IPS-11a (cell line): ENCODE results near the gene AGPAT2.

Experiments used
- H3K4me3 ChIP-seq: one replicate; pipeline ENCODE4 v1.5.1; 2013; ENCODE audit warnings: low read depth, low read length, control low read depth

The AGPAT2 gene

GRCh38 chr9:136673975-136674785 is 13.1 kb downstream of the AGPAT2 start:
- no peak overlapping the region for H3K4me3 ChIP-seq

- no peak overlapping the region for H3K4me3 ChIP-seq
Measured at GRCh38 chr9:136673088-136673974, 13.9 kb downstream of the AGPAT2 start.

GRCh38 chr9:136672431-136673087 is 14.7 kb downstream of the AGPAT2 start:
- H3K4me3 ChIP-seq = no peak overlapping the region

GRCh38 chr9:136671646-136672430 is 15.4 kb downstream of the AGPAT2 start:
- H3K4me3 ChIP-seq = no peak overlapping the region

- H3K4me3 ChIP-seq = no peak overlapping the region
Measured at GRCh38 chr9:136671254-136671614, 16.0 kb downstream of the AGPAT2 start.

GRCh38 chr9:136670576-136671253 is 16.5 kb downstream of the AGPAT2 start:
- H3K4me3 ChIP-seq = no peak overlapping the region

- no peak overlapping the region for H3K4me3 ChIP-seq
Measured at GRCh38 chr9:136669791-136670464, 17.3 kb downstream of the AGPAT2 start.

DNA sequence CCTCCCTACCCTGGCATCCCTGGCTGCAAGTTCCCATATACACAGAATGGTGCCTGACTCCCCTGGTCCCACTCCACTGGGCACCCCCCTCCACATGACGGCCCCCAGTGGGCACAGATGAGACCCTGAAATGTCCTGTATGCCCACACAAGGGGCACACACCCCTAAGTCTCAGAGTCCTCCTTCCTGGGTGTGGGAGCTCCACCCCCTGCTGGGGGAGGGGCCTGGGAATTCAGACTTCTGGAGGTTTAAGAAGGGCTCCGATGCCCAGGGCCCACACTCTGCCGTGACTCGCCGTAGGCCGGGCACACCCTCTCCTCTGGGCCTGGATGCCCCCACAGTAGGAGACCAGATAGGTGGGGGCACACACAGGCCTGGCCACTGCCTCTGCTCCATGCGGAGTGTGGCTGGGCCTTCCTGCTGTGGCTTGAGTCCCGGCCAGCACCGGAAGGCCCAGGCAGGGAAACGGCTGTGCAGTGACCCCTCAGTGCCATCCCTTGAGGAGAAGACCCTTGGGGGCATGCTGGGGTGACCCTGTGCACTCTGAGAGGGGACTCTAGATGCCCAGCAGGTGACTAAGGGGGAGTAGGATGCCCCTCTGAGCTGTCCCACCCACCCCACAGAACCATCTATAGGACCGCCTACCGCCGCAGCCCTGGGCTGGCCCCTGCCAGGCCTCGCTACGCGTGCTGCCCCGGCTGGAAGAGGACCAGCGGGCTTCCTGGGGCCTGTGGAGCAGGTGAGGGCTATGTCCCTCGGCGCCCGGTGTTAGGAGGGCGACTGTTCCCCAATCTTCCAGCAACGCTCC is 18.1 kb downstream of the AGPAT2 start:
- H3K4me3 ChIP-seq = no peak overlapping the region

GRCh38 chr9:136667940-136668760 is 19.1 kb downstream of the AGPAT2 start:
- H3K4me3 ChIP-seq = no peak overlapping the region

DNA sequence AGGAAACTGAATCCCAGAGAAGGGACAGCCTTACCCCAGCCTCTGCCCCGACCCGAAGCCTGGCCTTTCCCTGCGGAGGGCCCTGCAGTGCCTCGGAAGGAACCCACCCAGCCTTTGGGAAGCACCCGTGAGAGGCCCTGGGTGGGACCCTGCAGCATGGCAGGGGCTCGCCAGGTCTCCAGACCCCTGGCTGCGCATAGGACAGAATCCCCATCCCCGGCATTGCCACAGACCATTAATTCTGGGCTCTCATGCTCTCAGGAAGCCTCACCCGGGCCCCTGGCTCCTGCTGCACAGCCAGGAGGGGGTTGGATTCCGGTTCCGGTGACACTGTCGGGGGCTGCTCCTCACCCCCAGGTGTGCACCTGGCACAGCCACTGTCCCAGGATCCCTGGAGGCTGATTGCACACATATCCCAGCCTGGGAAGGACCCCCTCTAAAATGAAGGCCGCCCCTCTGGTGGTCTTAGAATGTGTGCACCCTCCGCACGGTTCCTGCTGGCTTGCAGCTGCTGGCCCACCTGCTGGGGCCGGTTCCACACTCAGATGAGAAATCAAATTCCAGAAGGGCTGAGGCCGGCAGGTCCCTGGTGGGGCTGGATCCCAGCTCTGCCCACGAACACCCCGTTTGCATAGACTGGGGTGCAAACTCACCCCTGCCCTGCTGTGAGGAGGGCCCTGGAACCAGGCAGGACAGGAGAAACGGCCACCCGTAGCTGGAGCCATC is 19.9 kb downstream of the AGPAT2 start:
- no peak overlapping the region for H3K4me3 ChIP-seq

GRCh38 chr9:136666372-136667213 is 20.7 kb downstream of the AGPAT2 start:
- H3K4me3 ChIP-seq = peak overlapping the region; percentile 8

DNA sequence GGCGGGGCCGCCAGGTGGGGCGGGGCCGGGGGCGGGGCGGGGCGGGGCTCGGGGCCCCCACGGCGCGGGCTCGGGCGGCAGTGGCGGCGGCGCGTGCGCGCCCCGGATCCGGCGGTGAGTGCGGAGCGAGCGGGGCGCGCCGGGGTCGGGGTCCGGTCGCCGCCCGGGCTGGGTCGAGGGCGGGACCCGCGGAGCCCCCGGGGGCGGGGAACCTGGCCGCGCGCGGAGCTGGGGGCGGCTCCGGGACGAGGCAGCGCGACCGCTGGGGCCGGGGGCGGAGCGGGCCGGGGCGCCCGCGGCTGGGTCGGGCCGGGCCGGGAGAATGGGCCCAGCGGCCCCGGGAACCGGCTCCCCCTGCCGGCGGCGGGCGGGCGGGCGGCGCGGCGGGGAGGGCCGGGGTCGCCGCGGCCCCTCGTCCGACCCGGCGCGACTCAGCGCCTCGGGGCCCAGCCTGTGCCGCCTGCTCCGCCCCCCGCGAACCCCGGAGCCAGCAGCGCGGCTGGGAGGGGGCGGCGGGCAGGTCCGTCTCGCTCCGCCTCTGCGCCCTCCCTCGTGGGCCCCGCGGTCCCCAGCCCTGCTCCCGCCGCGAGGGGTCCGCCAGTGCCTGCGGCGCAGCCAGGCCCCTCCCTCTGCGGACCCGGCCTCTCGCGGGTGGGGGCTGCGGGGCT is 21.4 kb downstream of the AGPAT2 start:
- peak overlapping the region; percentile 33 for H3K4me3 ChIP-seq

DNA sequence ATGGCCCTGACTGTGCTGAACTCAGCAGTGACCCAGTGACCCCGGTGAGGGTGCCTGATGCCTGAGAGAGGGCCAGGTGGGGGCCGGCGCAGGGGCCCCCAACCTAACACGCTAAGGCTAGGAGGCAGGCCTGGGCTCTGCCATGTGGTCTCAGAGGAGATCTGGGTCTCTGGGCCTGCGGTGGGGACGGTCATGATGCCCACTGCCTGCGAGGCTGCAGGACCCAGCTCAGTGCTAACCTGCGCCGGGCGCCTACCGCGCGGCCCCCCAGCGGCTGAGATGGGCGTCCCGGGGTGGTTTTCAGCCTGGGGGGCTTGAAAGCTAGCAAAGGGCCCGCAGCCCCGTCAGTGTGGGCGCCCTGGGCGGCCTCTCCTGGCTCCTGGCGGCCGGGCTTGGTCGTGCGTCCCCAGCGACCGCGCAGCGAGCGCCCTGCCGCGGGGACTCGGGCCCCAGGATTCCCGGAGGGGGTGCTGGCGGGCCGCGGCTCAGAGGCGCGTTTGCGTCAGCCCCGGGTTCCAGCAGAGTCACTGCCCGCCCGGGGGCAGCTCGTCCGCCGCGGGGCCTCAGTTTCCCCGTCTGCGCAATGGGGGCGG is 22.1 kb downstream of the AGPAT2 start:
- H3K4me3 ChIP-seq = peak overlapping the region; percentile 27

DNA sequence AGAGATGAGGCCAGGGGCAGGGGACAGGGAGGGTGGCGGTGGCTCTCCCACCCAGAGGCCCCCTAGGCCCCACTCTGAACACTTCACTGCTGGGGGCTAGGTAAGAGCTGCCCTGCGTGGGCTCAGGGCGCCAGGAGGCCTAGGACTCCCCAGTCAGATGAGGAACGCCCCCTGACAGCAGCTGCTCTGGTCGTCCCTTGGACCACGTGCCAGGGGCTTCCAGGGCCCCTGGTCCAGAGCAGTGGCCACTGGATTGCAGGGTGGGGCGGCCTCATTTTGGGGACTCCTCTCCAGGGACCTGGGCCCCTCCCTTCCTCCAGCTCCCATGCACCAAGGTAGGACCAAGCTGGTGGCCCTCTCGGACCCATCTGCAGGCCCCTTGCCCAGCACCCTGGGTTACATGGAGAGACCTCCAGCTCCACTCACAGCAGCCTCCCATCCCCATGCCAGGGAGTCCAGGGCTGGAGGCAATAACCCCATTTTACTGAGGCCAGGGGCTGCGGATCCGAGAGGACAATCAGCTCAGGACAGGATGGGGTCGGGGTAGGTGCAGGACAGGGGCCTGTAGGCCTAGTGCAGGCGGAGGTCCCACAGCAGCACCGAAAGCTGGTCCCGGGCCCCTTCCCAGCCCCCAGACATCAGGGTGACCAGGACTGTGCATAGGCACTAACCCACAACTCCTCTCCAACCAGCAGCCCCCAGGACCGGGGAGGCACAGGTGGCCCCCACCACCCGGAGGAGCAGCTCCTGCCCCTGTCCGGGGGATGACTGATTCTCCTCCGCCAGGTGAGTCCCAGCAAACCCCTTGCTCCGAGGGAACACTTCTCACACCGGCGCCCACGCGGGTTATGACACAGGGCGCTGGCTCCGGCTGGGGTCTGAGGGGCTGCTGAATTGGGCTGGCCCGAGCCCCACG is 23.0 kb downstream of the AGPAT2 start:
- no peak overlapping the region for H3K4me3 ChIP-seq
